ENCODE measurements around the gene THAP10. TPM values are rescaled to one million over a fixed set of nuclear protein-coding genes. Genes with fewer than 3 reads are reported as not detected.

Gene THAP10
- total and polyA plus RNA-seq, 9 of the 15 experiments (the other 6 are each of a cell fraction or from before 2014, with no cell fraction given): 0.04 to 0.28 (median 0.09) TPM; not detected in 3

GRCh38 chr15:70853973-70854665 is 38.1 kb downstream of the THAP10 start, which contains the start of gene LARP6:
Gene LARP6, minus strand, starts transcription at chr15:70854157. Its CDS starts 69 bp downstream, at chr15:70854088.
- Histone ChIP-seq H3K79me2 (ENCODE audit: control insufficient read depth, insufficient read depth, low read length) (no peaks in the 10 kb centered on the region), H2AFZ (ENCODE audit: low read depth, low read length) (no peak within 1 kb of the TSS), H3K9me3 (replicated peaks; ENCODE audit: control insufficient read depth, insufficient read depth, low read depth, low read length) (no peaks in the 10 kb centered on the region), H3K4me3 (no peak within 1 kb of the TSS), H3K4me1 (replicated peaks in 1 of 2; ENCODE audit: control insufficient read depth in 2 of 2, insufficient read depth in 2 of 2, low read length in 2 of 2) (no peaks in the 10 kb centered on the region; a peak in 1 of 5 replicates), H3K9me1 (ENCODE audit: control insufficient read depth, insufficient read depth, low read length) (no peaks in the 10 kb centered on the region), H3K36me3 (ENCODE audit: control insufficient read depth, insufficient read depth, low read length) (no peaks in the 10 kb centered on the region), H3K27me3 (ENCODE audit: control insufficient read depth in 2 of 2, insufficient read depth in 2 of 2, low read length in 2 of 2) (peaks cover 2 to 8% of the 10 kb centered on the region in 2 experiments; a peak in 3 of 5 replicates), H3K4me2 (ENCODE audit: insufficient read depth, low read length) (no peak within 1 kb of the TSS), H3K27ac (ENCODE audit: extremely low read depth, low read depth, low read length) (no peak within 1 kb of the TSS), H3K9ac (ENCODE audit: insufficient read depth in 1 of 2, low read depth in 2 of 2, low read length in 2 of 2) (no peak within 1 kb of the TSS), H4K20me1 (replicated peaks; ENCODE audit: control insufficient read depth, insufficient read depth, low read length) (no peaks in the 10 kb centered on the region)
- no TSS peak for BruUV-seq (replicated peaks)
- DNase-seq (ENCODE audit: extremely low read depth in 1 of 4, low spot score in 3 of 4) (peak in 1 of 4 experiments; percentile 15), FAIRE-seq (no peak), ATAC-seq (no peak)
- in situ Hi-C loops (cut with MboI): no loop called here
- intact Hi-C loops (cut with micrococcal nuclease): no loop called here
- no peak for TF ChIP-seq CTBP1 (IDR thresholded peaks at IDR 0.05; ENCODE audit: borderline replicate concordance)
- 9% methylated on average over 18 of the region's 78 CpGs for WGBS (ENCODE audit: insufficient coverage, low coverage, missing lambda C conversion rate)
- ChIA-PET CTCF (ENCODE audit: low intra/inter-chr PET ratio) (no interaction called here), POLR2A (no interaction called here)

- Histone ChIP-seq H3K4me3 (no peak overlapping the region), H4K20me1 (replicated peaks; ENCODE audit: control insufficient read depth, insufficient read depth, low read length) (no peaks in the 10 kb centered on the region), H3K9me3 (replicated peaks; ENCODE audit: control insufficient read depth, insufficient read depth, low read depth, low read length) (no peaks in the 10 kb centered on the region), H2AFZ (ENCODE audit: low read depth, low read length) (no peak overlapping the region), H3K9me1 (ENCODE audit: control insufficient read depth, insufficient read depth, low read length) (no peaks in the 10 kb centered on the region), H3K4me2 (ENCODE audit: insufficient read depth, low read length) (no peak overlapping the region), H3K27me3 (ENCODE audit: control insufficient read depth in 2 of 2, insufficient read depth in 2 of 2, low read length in 2 of 2) (peaks cover 2 to 8% of the 10 kb centered on the region in 2 experiments; a peak in 3 of 5 replicates), H3K9ac (ENCODE audit: insufficient read depth in 1 of 2, low read depth in 2 of 2, low read length in 2 of 2) (no peak overlapping the region), H3K36me3 (ENCODE audit: control insufficient read depth, insufficient read depth, low read length) (no peaks in the 10 kb centered on the region), H3K27ac (ENCODE audit: extremely low read depth, low read depth, low read length) (no peak overlapping the region), H3K79me2 (ENCODE audit: control insufficient read depth, insufficient read depth, low read length) (no peaks in the 10 kb centered on the region), H3K4me1 (replicated peaks in 1 of 2; ENCODE audit: control insufficient read depth in 2 of 2, insufficient read depth in 2 of 2, low read length in 2 of 2) (no peaks in the 10 kb centered on the region; a peak in 1 of 5 replicates)
- DNase-seq (ENCODE audit: extremely low read depth in 1 of 4, low spot score in 3 of 4) (no peak), ATAC-seq (no peak; the same call in 2 of the 3 replicates), FAIRE-seq (no peak)
- WGBS (ENCODE audit: insufficient coverage, low coverage, missing lambda C conversion rate): 21% methylated on average over 11 of the region's 54 CpGs
- in situ Hi-C loops (cut with MboI): no loop called here
- no TSS peak for BruUV-seq (replicated peaks)
- intact Hi-C loops (cut with micrococcal nuclease): no loop called here
- CTCF ChIA-PET (ENCODE audit: low intra/inter-chr PET ratio): no interaction called here
- POLR2A ChIA-PET: no interaction called here
- TF ChIP-seq TAF1 (IDR thresholded peaks at IDR 0.05; ENCODE audit: control insufficient read depth, extremely low read depth, insufficient read depth, low read length, severe bottlenecking) (no peak), RREB1 (CRISPR knock-in tag; IDR thresholded peaks at IDR 0.05) (no peak), BRD9 (IDR thresholded peaks at IDR 0.05; ENCODE audit: low read depth, partially characterized antibody) (no peak), ELF1 (tag; IDR thresholded peaks at IDR 0.05) (no peak), HBP1 (CRISPR knock-in tag; IDR thresholded peaks at IDR 0.05) (no peak)
These were observed 38.8 kb downstream of the THAP10 start for GRCh38 chr15:70853318-70853972.

Measured in K562 (cell line).